ENCODE measurements around the gene COG2.

- TF ChIP-seq EZH2phosphoT487 (IDR thresholded peaks at IDR 0.05; ENCODE audit: insufficient read depth, low read depth) (no peak), EZH2 (IDR thresholded peaks at IDR 0.05; ENCODE audit: insufficient read depth, poor library complexity, severe bottlenecking) (no peak)
Observed at GRCh38 chr1:230618537-230618936, 23.7 kb upstream of the COG2 start.

Data from GM23248 (cell line).